ENCODE data around the gene ZNF783.

The ZNF783 gene

DNA sequence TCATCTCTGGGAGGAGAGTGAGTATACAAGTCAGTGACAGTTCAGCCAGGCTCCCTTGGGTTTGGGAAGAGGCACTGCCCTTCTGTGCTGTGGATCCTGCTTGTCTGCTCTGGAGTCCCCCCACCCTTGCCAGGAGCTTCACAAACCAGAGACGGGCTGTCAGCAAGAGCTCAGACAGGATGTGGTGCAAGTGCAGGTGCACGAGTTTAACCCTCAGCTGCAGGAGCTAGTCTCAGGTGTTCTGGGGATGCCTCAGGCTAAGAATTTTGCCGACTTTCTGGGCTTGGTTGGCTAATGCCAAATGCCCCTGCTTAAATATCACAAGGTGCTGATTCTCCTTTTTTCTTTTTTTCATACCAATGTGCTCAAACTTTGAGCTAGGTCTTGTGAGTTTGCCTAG, 22.3 kb downstream of the ZNF783 start:
- TF ChIP-seq Cebpa-rat (IDR thresholded peaks at IDR 0.05): no peak
- peaks cover 0 to 17% (median 0%) of the 10 kb centered on the region in 11 experiments; a peak in 4 of 22 replicates for H3K27me3 ChIP-seq
- H3K4me2 ChIP-seq: peak overlapping the region; percentile 90 to 100 (median 97)
- H3K4me1 ChIP-seq: peaks cover 15 to 35% (median 29%) of the 10 kb centered on the region in 10 experiments; a peak in 19 of 20 replicates
- H3K9ac ChIP-seq: no peak overlapping the region
- peaks cover 0 to 23% (median 7%) of the 10 kb centered on the region in 11 experiments; a peak in 8 of 22 replicates for H4K20me1 ChIP-seq
- H3K9me3 ChIP-seq (replicated peaks in 1 of 11): no peaks in the 10 kb centered on the region
- H3K4me3 ChIP-seq: peak overlapping the region in 4 of 10 experiments; percentile 53 to 64 (median 59); a peak in 4 of 20 replicates
- H3K27ac ChIP-seq: no peak overlapping the region
- H3K36me3 ChIP-seq: peaks cover 5 to 37% (median 23%) of the 10 kb centered on the region in 11 experiments; a peak in 19 of 22 replicates

DNA sequence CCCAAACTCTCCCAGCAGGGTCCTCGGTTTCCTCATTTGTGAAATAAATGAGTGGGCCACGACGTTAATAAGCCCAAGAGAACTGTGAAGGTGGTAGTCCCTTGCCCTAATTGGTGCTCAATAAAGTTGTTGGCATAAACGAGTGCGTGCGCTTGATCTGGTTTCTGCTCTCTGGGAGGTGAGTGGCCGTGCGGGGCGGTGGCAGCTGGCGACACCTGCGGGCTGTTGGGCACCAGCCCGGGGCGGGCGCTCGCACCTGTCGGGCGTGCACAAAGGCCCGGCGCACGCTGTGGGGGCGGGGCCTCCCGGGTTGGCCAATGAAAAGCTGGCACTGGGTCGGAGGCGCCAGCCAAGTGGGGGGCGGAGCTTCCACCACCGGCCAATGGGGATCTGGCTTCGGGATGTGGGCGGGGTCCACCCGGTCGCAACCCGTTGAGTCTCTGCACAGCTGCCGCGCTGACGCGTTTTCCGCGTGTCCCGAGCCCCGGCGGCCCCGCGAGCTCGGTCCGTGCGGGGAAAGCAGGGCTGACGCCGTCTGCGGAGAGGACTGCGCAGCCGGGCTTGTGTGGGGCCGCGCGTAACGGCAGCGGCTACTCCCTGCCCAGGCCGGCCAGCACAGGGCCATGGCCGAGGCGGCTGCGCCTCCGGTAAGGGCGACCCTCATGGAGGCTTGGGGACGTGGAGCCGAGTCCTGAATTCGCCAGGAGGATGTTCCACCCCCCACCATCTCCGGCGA, 23.0 kb downstream of the ZNF783 start:
- Histone ChIP-seq H3K4me2 (peak overlapping the region; percentile 90 to 100 (median 97)), H3K4me1 (peaks cover 15 to 35% (median 29%) of the 10 kb centered on the region in 10 experiments; a peak in 19 of 20 replicates), H3K27ac (peak overlapping the region in 9 of 11 experiments; percentile 14 to 65 (median 55); a peak in 12 of 22 replicates), H3K4me3 (peak overlapping the region; percentile 53 to 77 (median 64)), H3K9me3 (replicated peaks in 1 of 11) (no peaks in the 10 kb centered on the region), H3K9ac (peak overlapping the region; percentile 48 to 84 (median 73)), H4K20me1 (peaks cover 0 to 26% (median 7%) of the 10 kb centered on the region in 11 experiments; a peak in 9 of 22 replicates), H3K36me3 (peaks cover 5 to 41% (median 20%) of the 10 kb centered on the region in 11 experiments; a peak in 15 of 22 replicates), H3K27me3 (peaks cover 0 to 17% (median 0%) of the 10 kb centered on the region in 11 experiments; a peak in 4 of 22 replicates)
- TF ChIP-seq Cebpa-rat (IDR thresholded peaks at IDR 0.05): no peak

DNA sequence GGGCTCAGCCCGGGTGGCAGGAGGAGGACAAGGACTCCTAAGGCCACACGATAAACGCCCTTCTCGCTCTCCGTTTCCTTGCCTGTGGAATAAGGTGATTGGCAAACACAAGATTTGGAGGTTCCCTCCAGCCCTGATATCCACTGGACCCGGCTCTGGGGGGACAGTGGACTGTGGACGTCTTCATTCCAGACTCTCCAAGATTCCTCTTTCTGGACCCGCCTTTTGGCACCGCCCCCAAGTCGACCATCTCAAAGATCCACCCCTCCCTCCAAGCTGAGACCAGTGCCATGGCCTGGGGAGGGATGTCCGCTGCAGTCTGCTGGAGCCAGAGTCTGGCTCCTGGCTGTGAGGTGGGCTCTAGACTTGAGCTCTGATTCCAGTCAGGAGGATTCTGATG, 23.6 kb downstream of the ZNF783 start:
- peaks cover 5 to 39% (median 18%) of the 10 kb centered on the region in 11 experiments; a peak in 15 of 22 replicates for H3K36me3 ChIP-seq
- peak overlapping the region; percentile 48 to 84 (median 73) for H3K9ac ChIP-seq
- peak overlapping the region; percentile 53 to 77 (median 64) for H3K4me3 ChIP-seq
- H3K4me1 ChIP-seq: peaks cover 15 to 38% (median 29%) of the 10 kb centered on the region in 10 experiments; a peak in 19 of 20 replicates
- peaks cover 0 to 28% (median 7%) of the 10 kb centered on the region in 11 experiments; a peak in 9 of 22 replicates for H4K20me1 ChIP-seq
- no peaks in the 10 kb centered on the region for H3K9me3 ChIP-seq (replicated peaks in 1 of 11)
- H3K27me3 ChIP-seq: peaks cover 0 to 17% (median 0%) of the 10 kb centered on the region in 11 experiments; a peak in 4 of 22 replicates
- peak overlapping the region in 9 of 11 experiments; percentile 14 to 65 (median 55); a peak in 12 of 22 replicates for H3K27ac ChIP-seq
- TF ChIP-seq Cebpa-rat (IDR thresholded peaks at IDR 0.05): no peak
- H3K4me2 ChIP-seq: peak overlapping the region; percentile 90 to 100 (median 97)

DNA sequence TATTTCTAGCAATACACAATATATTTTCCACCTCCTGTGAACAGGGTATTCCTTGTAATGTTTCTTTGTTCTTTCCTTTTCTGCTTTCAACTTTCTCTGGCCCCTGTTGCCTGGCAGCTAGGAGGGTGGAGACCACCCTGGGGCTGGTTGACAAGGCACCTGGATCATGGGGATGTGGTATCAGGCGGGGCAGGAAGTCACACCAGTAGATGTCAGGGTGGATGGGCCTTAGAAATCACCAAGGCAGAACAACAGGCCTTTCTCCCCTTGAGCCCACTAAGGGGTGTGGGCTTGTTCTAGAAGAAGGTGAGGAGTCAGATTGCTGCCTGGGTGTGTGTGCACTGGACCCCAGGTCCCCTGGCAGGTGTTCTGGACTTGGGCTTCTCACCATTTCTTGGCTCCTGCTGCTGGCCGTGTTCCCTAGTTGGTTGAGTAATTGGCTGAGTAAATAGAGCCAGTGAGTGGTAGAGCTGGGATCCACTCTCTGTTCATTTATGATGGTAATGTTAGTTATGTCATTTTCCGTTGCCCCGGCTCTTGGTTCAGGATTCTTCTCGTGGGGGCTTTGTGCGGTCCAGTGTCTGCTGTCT, 24.9 kb downstream of the ZNF783 start:
- Histone ChIP-seq H3K36me3 (peaks cover 0 to 26% (median 7%) of the 10 kb centered on the region in 11 experiments; a peak in 12 of 22 replicates), H4K20me1 (peaks cover 0 to 25% (median 7%) of the 10 kb centered on the region in 11 experiments; a peak in 9 of 22 replicates), H3K27me3 (peaks cover 0 to 17% (median 0%) of the 10 kb centered on the region in 11 experiments; a peak in 4 of 22 replicates), H3K4me2 (peak overlapping the region in 8 of 11 experiments; percentile 56 to 98 (median 95); a peak in 15 of 22 replicates), H3K4me1 (peaks cover 15 to 48% (median 38%) of the 10 kb centered on the region in 10 experiments; a peak in 19 of 20 replicates), H3K9me3 (replicated peaks in 1 of 11) (no peaks in the 10 kb centered on the region), H3K4me3 (no peak overlapping the region), H3K27ac (no peak overlapping the region), H3K9ac (0 out of 22 replicates have a peak overlapping the region, but pooled peaks of 1 of the 11 experiments have one; percentile 9)
- no peak for TF ChIP-seq Cebpa-rat (IDR thresholded peaks at IDR 0.05)

DNA sequence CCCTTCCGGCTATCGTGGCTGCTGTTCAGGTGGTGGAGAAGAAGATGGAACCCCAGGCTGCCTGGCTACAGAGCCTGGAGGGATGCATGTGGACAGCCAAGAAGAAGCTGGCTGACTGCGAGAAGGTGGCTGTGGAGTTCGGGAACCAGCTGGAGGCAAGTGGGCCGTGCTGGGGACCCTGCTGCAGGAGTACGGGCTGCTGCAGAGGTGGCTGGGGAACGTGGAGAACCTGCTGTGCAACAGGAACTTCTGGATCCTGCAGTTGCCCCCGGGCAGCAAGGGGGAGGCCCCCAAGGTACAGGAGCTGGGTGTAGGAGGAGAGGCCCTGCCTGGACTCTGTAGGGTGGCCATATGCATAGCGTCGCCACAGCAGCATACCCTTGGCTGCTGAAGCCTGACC, 25.6 kb downstream of the ZNF783 start:
- TF ChIP-seq Cebpa-rat (IDR thresholded peaks at IDR 0.05): no peak
- Histone ChIP-seq H3K4me2 (0 out of 22 replicates have a peak overlapping the region, but pooled peaks of 1 of the 11 experiments have one; percentile 93), H3K9ac (no peak overlapping the region), H3K27me3 (peaks cover 0 to 17% (median 0%) of the 10 kb centered on the region in 11 experiments; a peak in 4 of 22 replicates), H3K27ac (no peak overlapping the region), H3K4me3 (no peak overlapping the region), H4K20me1 (peaks cover 0 to 22% (median 7%) of the 10 kb centered on the region in 11 experiments; a peak in 9 of 22 replicates), H3K9me3 (replicated peaks in 1 of 11) (no peaks in the 10 kb centered on the region), H3K36me3 (peaks cover 0 to 24% (median 0%) of the 10 kb centered on the region in 11 experiments; a peak in 6 of 22 replicates), H3K4me1 (peaks cover 15 to 48% (median 38%) of the 10 kb centered on the region in 10 experiments; a peak in 19 of 20 replicates)

DNA sequence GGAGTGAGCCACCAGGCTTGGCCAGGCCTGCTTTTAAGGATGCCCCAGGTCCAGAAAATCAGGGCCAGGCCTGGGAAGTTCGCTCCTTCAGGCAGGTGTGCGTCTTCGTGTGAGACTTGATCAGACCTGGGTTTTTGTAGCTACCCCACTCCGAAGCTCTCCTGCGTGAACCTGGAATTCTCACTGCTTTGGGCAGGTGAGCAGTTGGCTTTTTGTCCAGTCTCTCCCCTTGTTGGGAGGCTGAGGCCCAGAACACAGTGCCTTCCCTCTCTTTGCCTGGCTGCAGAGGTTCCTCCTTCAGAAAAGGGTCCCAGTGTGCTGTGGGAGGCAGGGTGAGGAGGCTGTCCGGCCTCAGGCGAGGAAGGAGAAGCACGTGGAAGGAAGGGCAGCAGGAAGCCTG, 27.3 kb downstream of the ZNF783 start:
- H3K27me3 ChIP-seq: peaks cover 0 to 14% (median 0%) of the 10 kb centered on the region in 11 experiments; a peak in 4 of 22 replicates

DNA sequence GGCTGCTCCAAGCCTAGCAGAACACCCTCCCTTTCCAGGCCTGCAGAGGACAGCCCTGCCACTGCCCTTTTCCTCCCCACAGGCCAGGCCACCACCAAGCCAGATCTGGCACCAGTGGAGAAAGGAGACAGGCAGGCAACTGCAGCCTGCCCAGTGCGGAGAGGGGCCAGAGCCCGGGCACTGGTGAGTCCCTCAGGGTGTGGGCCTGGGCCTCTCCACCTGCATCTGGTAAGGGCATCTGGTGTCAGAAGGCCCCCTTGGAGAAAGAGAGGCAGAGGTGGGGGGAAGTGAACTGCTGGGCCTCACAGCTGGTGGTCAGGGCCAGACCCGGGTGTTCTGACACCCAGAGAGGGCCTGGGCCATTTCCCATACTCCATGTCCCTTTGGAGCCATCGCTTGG, 27.9 kb downstream of the ZNF783 start:
- no peaks in the 10 kb centered on the region for H3K9me3 ChIP-seq (replicated peaks in 1 of 11)
- peaks cover 0 to 38% (median 4%) of the 10 kb centered on the region in 11 experiments; a peak in 11 of 22 replicates for H3K36me3 ChIP-seq
- H3K4me3 ChIP-seq: no peak overlapping the region
- TF ChIP-seq Cebpa-rat (IDR thresholded peaks at IDR 0.05): no peak
- peaks cover 9 to 38% (median 30%) of the 10 kb centered on the region in 10 experiments; a peak in 19 of 20 replicates for H3K4me1 ChIP-seq
- H4K20me1 ChIP-seq: peaks cover 0 to 9% (median 0%) of the 10 kb centered on the region in 11 experiments; a peak in 3 of 22 replicates
- no peak overlapping the region for H3K4me2 ChIP-seq
- H3K27me3 ChIP-seq: peaks cover 0 to 8% (median 0%) of the 10 kb centered on the region in 11 experiments; a peak in 3 of 22 replicates
- H3K9ac ChIP-seq: no peak overlapping the region
- H3K27ac ChIP-seq: no peak overlapping the region

More for the DNA sequence above, 27.3 kb downstream of the ZNF783 start:
- no peak overlapping the region for H3K4me3 ChIP-seq
- H4K20me1 ChIP-seq: peaks cover 0 to 11% (median 2%) of the 10 kb centered on the region in 11 experiments; a peak in 9 of 22 replicates
- H3K4me2 ChIP-seq: no peak overlapping the region
- no peak overlapping the region for H3K27ac ChIP-seq
- H3K9me3 ChIP-seq (replicated peaks in 1 of 11): no peaks in the 10 kb centered on the region
- peaks cover 0 to 33% (median 0%) of the 10 kb centered on the region in 11 experiments; a peak in 10 of 22 replicates for H3K36me3 ChIP-seq
- H3K4me1 ChIP-seq: peaks cover 15 to 44% (median 36%) of the 10 kb centered on the region in 10 experiments; a peak in 19 of 20 replicates
- no peak overlapping the region for H3K9ac ChIP-seq
- no peak for TF ChIP-seq Cebpa-rat (IDR thresholded peaks at IDR 0.05)
